MCF 10A (cell line): ENCODE data around the gene C2orf80. TPM values are rescaled to one million over a fixed set of nuclear protein-coding genes. Genes with fewer than 3 reads are reported as not detected.

Experiments
- BruUV-seq: library from RNA; stranded (reverse); fragments of 400-500 nt; replicated peaks from 2 replicates; lab custom pipeline; 2021; lab: Mats Ljungman, UMichigan
- CTCF ChIA-PET: fragments of 300-600 bp; sonication (Branson Sonifier 250); formaldehyde crosslinking; extraction: SDS; loops from one replicate; lab custom pipeline; 2021; ENCODE audit warnings: antibody characterized with exemption, inconsistent platforms; lab: Yijun Ruan, JAX
- POLR2A ChIA-PET: fragments of 300-600, 350-650 bp; sonication (Branson Sonifier 250); formaldehyde crosslinking; extraction: SDS; loops from one replicate; lab custom pipeline; 2020; ENCODE audit warnings: antibody characterized with exemption, inconsistent platforms; lab: Yijun Ruan, JAX
- DNase-seq: peaks from one replicate; pipeline ENCODE4 v3.0.0-alpha.2; 2018; ENCODE audit not compliant: unreplicated experiment
- H3K27ac Mint-ChIP-seq: one replicate; pipeline ENCODE4 v1.8.0; 2022; ENCODE audit warnings: mild to moderate bottlenecking, low read depth, mixed read lengths; ENCODE audit not compliant: unreplicated experiment
- H3K27me3 Mint-ChIP-seq: one replicate; pipeline ENCODE4 v1.8.0; 2022; ENCODE audit warnings: mixed read lengths; ENCODE audit not compliant: insufficient read depth, unreplicated experiment
- H3K36me3 Mint-ChIP-seq: one replicate; pipeline ENCODE4 v1.8.0; 2022; ENCODE audit warnings: mild to moderate bottlenecking, moderate library complexity, mixed read lengths; ENCODE audit not compliant: insufficient read depth, unreplicated experiment
- H3K4me1 Mint-ChIP-seq: one replicate; pipeline ENCODE4 v1.8.0; 2022; ENCODE audit warnings: mixed read lengths; ENCODE audit not compliant: insufficient read depth, unreplicated experiment
- H3K4me3 Mint-ChIP-seq: one replicate; pipeline ENCODE4 v1.8.0; 2022; ENCODE audit warnings: mild to moderate bottlenecking, moderate library complexity, mixed read lengths; ENCODE audit not compliant: unreplicated experiment
- H3K9me3 Mint-ChIP-seq: one replicate; pipeline ENCODE4 v1.8.0; 2022; ENCODE audit warnings: mixed read lengths; ENCODE audit not compliant: unreplicated experiment
- CTCF ChIP-seq: fragments of 200-600 bp; IDR thresholded peaks from one replicate; pipeline ENCODE4 v1.8.0; 2022; ENCODE audit warnings: antibody characterized with exemption, mild to moderate bottlenecking; ENCODE audit not compliant: unreplicated experiment
- intact Hi-C: fragments of 100-400 bp; cut with micrococcal nuclease; formaldehyde crosslinking; loops from 2 replicates; pipeline ENCODE4 v1.14.1; 2022
- total RNA-seq: library from RNA; stranded (reverse); gene quantifications from 2 replicates; pipeline ENCODE4 v1.2.3, GENCODE V29; 2022

The C2orf80 gene
- total RNA-seq, 1 experiment from 2014 or later, result not detected

DNA sequence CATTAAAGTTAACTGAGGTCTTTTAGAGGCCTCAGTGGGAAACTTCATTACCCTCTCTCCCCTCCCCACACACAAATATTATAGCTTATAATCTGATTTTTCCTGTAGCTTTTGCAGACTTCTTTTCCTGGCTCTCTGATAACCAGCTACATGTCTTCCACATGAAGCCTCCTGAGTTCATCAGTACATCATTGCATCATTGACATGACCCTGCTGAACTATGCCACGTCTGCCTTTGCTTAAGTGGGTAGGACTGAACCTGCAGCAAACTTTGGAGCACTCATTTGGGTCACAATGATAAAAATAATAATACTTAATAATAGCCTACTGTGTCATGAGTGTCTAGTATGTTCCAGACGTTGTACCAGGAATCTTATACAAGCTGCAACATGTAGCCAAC, 33.4 kb downstream of the C2orf80 start:
- Mint-ChIP-seq H3K27me3 (no peaks in the 10 kb centered on the region), H3K4me1 (no peaks in the 10 kb centered on the region), H3K9me3 (no peaks in the 10 kb centered on the region), H3K4me3 (no peak overlapping the region), H3K27ac (no peak overlapping the region), H3K36me3 (no peaks in the 10 kb centered on the region)
- no TSS peak for BruUV-seq
- DNase-seq, result no peak
- intact Hi-C loops, result no loop called here
- ChIA-PET POLR2A (interaction anchor here (1.5 kb wide), 1 partner anchor 14 kb away, joined by 4 read pairs; no protein-coding TSS in a partner anchor), CTCF (interaction anchor here (0.7 to 1.6 kb wide), 3 partner anchors 14 to 63 kb away, joined by 3 to 16 read pairs (median 4); no protein-coding TSS in a partner anchor)
- TF ChIP-seq CTCF, result no peak

DNA sequence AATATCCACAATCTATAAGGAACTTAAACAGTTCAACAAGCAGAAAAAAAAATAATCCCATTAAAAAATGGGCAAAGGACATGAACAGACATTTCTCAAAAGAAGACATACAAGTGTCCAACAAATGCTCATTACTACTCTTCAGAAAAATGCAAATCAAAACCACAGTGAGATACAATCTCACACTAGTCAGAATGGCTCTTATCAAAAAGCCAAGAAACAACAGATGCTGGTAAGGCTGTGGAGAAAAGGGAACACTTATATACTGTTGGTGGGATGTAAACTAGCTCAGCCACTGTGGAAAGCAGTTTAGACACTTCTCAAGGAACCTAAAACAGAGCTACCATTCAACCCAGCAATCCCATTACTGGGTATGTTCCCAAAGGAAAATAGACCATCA, 36.7 kb downstream of the C2orf80 start:
- POLR2A ChIA-PET, result interaction anchor here (1.1 kb wide), 1 partner anchor 8 kb away, joined by 3 read pairs; no protein-coding TSS in a partner anchor
- Mint-ChIP-seq H3K9me3 (no peaks in the 10 kb centered on the region), H3K4me1 (no peaks in the 10 kb centered on the region), H3K27me3 (no peaks in the 10 kb centered on the region), H3K36me3 (no peaks in the 10 kb centered on the region), H3K4me3 (no peak overlapping the region), H3K27ac (no peak overlapping the region)
- DNase-seq, result no peak
- TF ChIP-seq CTCF, result no peak
- no TSS peak for BruUV-seq
- CTCF ChIA-PET, result interaction anchor here (2.5 kb wide), 1 partner anchor 22 kb away, joined by 12 read pairs; no protein-coding TSS in a partner anchor
- intact Hi-C loops, result no loop called here

- intact Hi-C loops, result no loop called here
- no peaks in the 10 kb centered on the region for H3K4me1 Mint-ChIP-seq
- no peaks in the 10 kb centered on the region for H3K9me3 Mint-ChIP-seq
- TF ChIP-seq CTCF, result no peak
- H3K4me3 Mint-ChIP-seq, result no peak overlapping the region
- H3K36me3 Mint-ChIP-seq, result no peaks in the 10 kb centered on the region
- ChIA-PET POLR2A (no interaction called here), CTCF (no interaction called here)
- no peak overlapping the region for H3K27ac Mint-ChIP-seq
- no peak for DNase-seq
- no peaks in the 10 kb centered on the region for H3K27me3 Mint-ChIP-seq
- BruUV-seq, result no TSS peak
These were observed 38.9 kb downstream of the C2orf80 start for GRCh38 chr2:208150956-208151355.

GRCh38 chr2:208150094-208150493, 39.7 kb downstream of the C2orf80 start:
- Mint-ChIP-seq H3K4me3 (no peak overlapping the region), H3K9me3 (no peaks in the 10 kb centered on the region), H3K36me3 (no peaks in the 10 kb centered on the region), H3K4me1 (no peaks in the 10 kb centered on the region), H3K27me3 (no peaks in the 10 kb centered on the region), H3K27ac (no peak overlapping the region)
- CTCF ChIA-PET, result no interaction called here
- intact Hi-C loops, result no loop called here
- POLR2A ChIA-PET, result interaction anchor here (0.7 kb wide), 1 partner anchor 133 kb away, joined by 3 read pairs; no protein-coding TSS in a partner anchor
- no peak for DNase-seq
- BruUV-seq, result no TSS peak
- TF ChIP-seq CTCF, result no peak
